Body of pancreas (tissue), 4 donors: ENCODE measurements around the gene KIRREL3. TPM values are rescaled to one million over a fixed set of nuclear protein-coding genes. Genes with fewer than 3 reads are reported as not detected.

Source experiments
- ATAC-seq: fragments of 150-250 bp; one replicate; pipeline ENCODE4 v1.9.1; 2016
- DNase-seq, 4 donors: peaks; one replicate each; pipeline ENCODE4 v3.0.0-alpha.2; 2019
- H3K27ac ChIP-seq, 4 donors: fragments of 200-600 bp; sonication (generic); 1 replicate in 3 of 4; 2 replicates in 1 of 4; pipeline versions ENCODE4 v1.5.1 to v1.6.1; 2016 to 2019; ENCODE audit warnings: mild to moderate bottlenecking in 1 of 4, mixed read lengths in 1 of 4, moderate library complexity in 1 of 4
- H3K27me3 ChIP-seq, 2 donors: fragments of 200-600 bp; sonication (generic); one replicate each; pipeline ENCODE4 v1.6.0; 2016; ENCODE audit warnings: mild to moderate bottlenecking in 1 of 2
- H3K36me3 ChIP-seq, 2 donors: fragments of 200-600 bp; sonication (generic); replicated peaks in 1 of 2; 2 replicates each; pipeline ENCODE4 v1.5.1; 2016; ENCODE audit warnings: low read depth in 2 of 2; ENCODE audit not compliant: insufficient read depth in 1 of 2
- H3K4me1 ChIP-seq: fragments of 200-600 bp; sonication (generic); one replicate; pipeline ENCODE4 v1.6.0; 2016
- H3K4me3 ChIP-seq, 2 donors: fragments of 200-600 bp; sonication (generic); 1 replicate in 1 of 2; 2 replicates in 1 of 2; pipeline ENCODE4 v1.5.1; 2016 to 2019
- H3K9me3 ChIP-seq, 3 donors: fragments of 200-600 bp; sonication (generic); 1 replicate in 2 of 3; 2 replicates in 1 of 3; pipeline ENCODE4 v1.5.1; 2016
- POLR2A ChIP-seq, 3 donors: fragments of 450-650 bp; IDR thresholded peaks; one replicate each; pipeline ENCODE4 v1.6.1; 2016; ENCODE audit warnings: antibody characterized with exemption in 3 of 3, mild to moderate bottlenecking in 2 of 3
- WGBS, 2 donors: methylation state at CpG; one replicate each; pipeline ENCODE4 v1.1.5; 2017; 5-methylcytosine and 5-hydroxymethylcytosine counted together
- intact Hi-C: fragments of 100-400 bp; cut with DNase I; formaldehyde crosslinking; loops from one replicate; pipeline ENCODE4 v1.15.1; 2023
- total RNA-seq, 2 donors: library from RNA; depleted of rRNA; stranded (reverse); fragments of >200 nt; gene quantifications; one replicate each; pipeline ENCODE4 v1.1.0, GENCODE V29; 2016
- TF ChIP-seq, protein P1 (sequence below), 7 experiments: fragments of 450-650 bp in 4 of 7; fragments of 200-600 bp in 3 of 7; sonication (generic) in 3 of 7; IDR thresholded peaks; one replicate each; pipeline ENCODE4 v1.5.1; 2016 to 2019; ENCODE audit warnings: antibody characterized with exemption in 7 of 7

KIRREL3 gene
- total RNA-seq, 2 donors from 2014 or later = 0.26 TPM; not detected in 1

DNA sequence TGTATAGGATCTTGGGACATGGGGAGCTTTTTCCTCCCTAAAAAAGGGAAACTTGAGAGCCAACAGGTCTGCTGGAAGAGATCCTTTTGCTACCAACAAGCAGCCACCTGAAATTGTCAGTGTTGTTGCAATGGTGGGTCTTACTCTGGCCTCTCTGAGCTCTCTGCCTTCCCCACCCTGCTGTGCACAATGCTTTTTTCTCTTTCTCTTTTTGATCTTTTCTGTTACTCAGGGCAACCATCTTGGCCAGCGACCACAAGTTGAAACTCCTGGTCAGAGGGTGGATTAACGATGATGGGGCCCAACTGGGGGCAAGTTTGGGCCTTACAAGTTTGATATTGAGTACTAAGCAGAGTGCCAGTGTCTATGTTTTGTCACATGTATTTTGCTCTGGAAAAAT, 155.8 kb downstream of the KIRREL3 start:
- 74 to 79% methylated on average over 2 of the region's 2 CpGs for WGBS, 2 donors
- Histone ChIP-seq H3K36me3 (no peaks in the 10 kb centered on the region), H3K27me3 (no peaks in the 10 kb centered on the region), H3K9me3 (no peaks in the 10 kb centered on the region), H3K27ac (no peak overlapping the region), H3K4me3 (no peak overlapping the region), H3K4me1 (no peaks in the 10 kb centered on the region)
- ATAC-seq = no peak
- intact Hi-C loops = no loop called here
- TF ChIP-seq, protein P1, sequence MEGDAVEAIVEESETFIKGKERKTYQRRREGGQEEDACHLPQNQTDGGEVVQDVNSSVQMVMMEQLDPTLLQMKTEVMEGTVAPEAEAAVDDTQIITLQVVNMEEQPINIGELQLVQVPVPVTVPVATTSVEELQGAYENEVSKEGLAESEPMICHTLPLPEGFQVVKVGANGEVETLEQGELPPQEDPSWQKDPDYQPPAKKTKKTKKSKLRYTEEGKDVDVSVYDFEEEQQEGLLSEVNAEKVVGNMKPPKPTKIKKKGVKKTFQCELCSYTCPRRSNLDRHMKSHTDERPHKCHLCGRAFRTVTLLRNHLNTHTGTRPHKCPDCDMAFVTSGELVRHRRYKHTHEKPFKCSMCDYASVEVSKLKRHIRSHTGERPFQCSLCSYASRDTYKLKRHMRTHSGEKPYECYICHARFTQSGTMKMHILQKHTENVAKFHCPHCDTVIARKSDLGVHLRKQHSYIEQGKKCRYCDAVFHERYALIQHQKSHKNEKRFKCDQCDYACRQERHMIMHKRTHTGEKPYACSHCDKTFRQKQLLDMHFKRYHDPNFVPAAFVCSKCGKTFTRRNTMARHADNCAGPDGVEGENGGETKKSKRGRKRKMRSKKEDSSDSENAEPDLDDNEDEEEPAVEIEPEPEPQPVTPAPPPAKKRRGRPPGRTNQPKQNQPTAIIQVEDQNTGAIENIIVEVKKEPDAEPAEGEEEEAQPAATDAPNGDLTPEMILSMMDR (IDR thresholded peaks at IDR 0.05) = no peak
- TF ChIP-seq POLR2A (IDR thresholded peaks at IDR 0.05) = no peak
- DNase-seq = no peak

DNA sequence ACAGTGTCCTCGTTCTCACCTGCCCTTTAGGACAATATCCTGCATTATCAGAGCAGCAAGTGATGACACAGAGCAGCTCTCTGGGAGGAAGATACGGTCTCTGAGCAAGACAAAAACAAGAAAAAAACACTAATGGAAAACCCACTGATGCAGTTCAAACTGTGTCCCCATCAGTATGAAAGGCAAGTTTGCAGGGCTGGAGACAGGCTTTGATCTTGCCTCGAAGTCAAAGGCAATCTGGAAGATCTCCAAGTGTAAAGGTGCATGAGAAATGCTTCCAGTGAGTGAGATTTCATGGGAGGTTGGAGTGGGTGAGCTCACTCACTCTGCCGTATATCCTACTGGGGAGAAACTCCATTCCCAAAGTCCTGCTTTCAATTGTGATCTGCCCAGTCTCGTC, 157.5 kb downstream of the KIRREL3 start:
- Histone ChIP-seq H3K36me3 (no peaks in the 10 kb centered on the region), H3K4me1 (no peaks in the 10 kb centered on the region), H3K4me3 (no peak overlapping the region), H3K27me3 (no peaks in the 10 kb centered on the region), H3K27ac (no peak overlapping the region), H3K9me3 (no peaks in the 10 kb centered on the region)
- intact Hi-C loops = no loop called here
- 63 to 72% methylated on average over 5 of the region's 5 CpGs for WGBS, 2 donors
- ATAC-seq (no peak), DNase-seq (no peak)
- TF ChIP-seq, protein P1 (IDR thresholded peaks at IDR 0.05) = no peak

DNA sequence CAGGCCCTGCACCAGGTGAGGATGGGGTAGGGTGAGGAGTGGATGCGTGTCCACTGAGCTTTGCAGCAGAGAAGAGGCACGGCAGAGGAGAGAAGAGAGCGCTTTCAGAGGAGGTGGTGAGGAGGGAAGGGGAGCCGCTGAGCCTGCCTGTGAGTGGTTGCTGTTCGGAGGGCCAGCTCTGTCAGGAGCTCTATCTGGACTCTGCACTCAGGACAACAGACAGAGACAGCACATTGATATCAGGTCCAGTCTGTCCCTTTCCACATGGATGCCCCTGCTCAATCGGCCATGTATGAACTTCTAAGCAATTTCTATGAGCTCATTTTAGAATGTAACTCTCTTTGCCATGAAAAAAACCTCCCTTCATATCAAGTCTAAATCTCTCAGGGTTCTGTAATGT, 158.6 kb downstream of the KIRREL3 start:
- Histone ChIP-seq H3K36me3 (no peaks in the 10 kb centered on the region), H3K9me3 (no peaks in the 10 kb centered on the region), H3K4me3 (no peak overlapping the region), H3K4me1 (no peaks in the 10 kb centered on the region), H3K27me3 (no peaks in the 10 kb centered on the region), H3K27ac (no peak overlapping the region)
- 63 to 64% methylated on average over 6 of the region's 6 CpGs for WGBS, 2 donors
- TF ChIP-seq, protein P1 (IDR thresholded peaks at IDR 0.05) = no peak
- no peak for TF ChIP-seq POLR2A (IDR thresholded peaks at IDR 0.05)
- peak in 1 of 4 donors; percentile 24 for DNase-seq
- no peak for ATAC-seq
- intact Hi-C loops = no loop called here

DNA sequence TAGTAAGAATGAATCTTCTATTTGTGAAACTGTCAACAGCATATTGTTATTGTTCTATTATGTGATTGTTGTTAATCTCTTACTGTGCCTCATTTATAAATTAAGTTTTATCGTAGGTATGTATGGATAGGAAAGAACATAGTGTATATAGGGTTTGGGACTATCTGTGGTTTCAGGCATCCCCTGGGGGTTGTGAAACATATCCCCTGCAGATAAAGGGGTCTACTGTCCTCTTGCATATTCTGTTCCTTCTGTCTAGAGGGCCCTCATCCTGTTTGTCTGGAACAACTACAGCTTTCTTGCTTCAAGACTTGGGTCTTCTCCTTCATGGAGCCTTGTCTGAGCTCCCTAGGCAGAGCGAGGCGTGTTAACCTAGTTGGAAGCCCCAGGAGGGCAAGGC, 159.6 kb downstream of the KIRREL3 start:
- DNase-seq = no peak
- no peak overlapping the region for H3K4me3 ChIP-seq
- no peaks in the 10 kb centered on the region for H3K27me3 ChIP-seq
- intact Hi-C loops = no loop called here
- no peaks in the 10 kb centered on the region for H3K9me3 ChIP-seq
- no peaks in the 10 kb centered on the region for H3K4me1 ChIP-seq
- TF ChIP-seq, protein P1 (IDR thresholded peaks at IDR 0.05) = no peak
- no peak for TF ChIP-seq POLR2A (IDR thresholded peaks at IDR 0.05)
- no peak overlapping the region for H3K27ac ChIP-seq
- 66 to 92% methylated on average over 3 of the region's 3 CpGs for WGBS, 2 donors
- ATAC-seq = no peak
- no peaks in the 10 kb centered on the region for H3K36me3 ChIP-seq

DNA sequence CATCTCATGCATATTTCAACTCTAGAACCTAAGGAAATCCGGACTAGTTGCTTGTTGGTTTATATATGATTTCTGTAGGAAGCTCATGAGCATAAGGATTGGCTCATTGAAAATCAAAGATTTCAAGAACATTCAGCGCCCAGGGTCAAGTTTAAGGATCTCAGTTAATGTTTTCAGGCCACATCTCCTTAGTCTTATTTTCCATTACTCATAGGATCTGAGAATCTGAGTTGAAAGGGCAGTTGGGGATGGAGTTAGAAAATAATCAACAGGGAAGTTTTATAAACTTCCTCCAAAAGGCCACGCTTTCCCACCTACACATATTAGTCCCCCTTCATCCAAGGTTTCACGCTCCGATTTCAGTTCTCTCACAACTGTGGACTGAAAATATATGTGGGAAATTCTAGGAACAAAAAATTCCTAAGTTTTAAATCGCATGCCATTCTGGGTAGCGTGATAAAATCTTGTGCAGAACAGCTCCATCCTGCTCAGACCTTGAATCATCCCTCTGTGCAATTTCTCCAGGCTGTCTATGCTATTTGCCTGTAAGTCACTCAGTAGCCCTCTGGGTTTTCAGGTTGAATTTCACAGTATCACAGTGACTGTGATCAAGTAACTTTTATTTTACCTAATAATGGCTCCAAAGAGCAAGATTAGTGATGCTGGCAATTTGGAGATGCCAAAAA, 160.2 kb downstream of the KIRREL3 start:
- no peak overlapping the region for H3K4me3 ChIP-seq
- no peak overlapping the region for H3K27ac ChIP-seq
- no peaks in the 10 kb centered on the region for H3K36me3 ChIP-seq
- ATAC-seq (no peak), DNase-seq (no peak)
- intact Hi-C loops = no loop called here
- no peaks in the 10 kb centered on the region for H3K27me3 ChIP-seq
- no peaks in the 10 kb centered on the region for H3K4me1 ChIP-seq
- WGBS, 2 donors = 73 to 81% methylated on average over 7 of the region's 7 CpGs
- TF ChIP-seq POLR2A (IDR thresholded peaks at IDR 0.05) = no peak
- TF ChIP-seq, protein P1 (IDR thresholded peaks at IDR 0.05) = no peak
- H3K9me3 ChIP-seq = no peaks in the 10 kb centered on the region
